IMR-90 (cell line): ENCODE results near the gene ROBO4.

Experiments used
- CTCF ChIP-seq: conservative IDR thresholded peaks from 2 replicates; pipeline ENCODE4 v1.5.1; 2012; ENCODE audit warnings: mild to moderate bottlenecking, low read depth, low read length, improper control_type of control experiment
- FOS ChIP-seq: fragments of 150-350 bp; IDR thresholded peaks from 2 replicates; pipeline ENCODE4 v1.6.1; 2016; ENCODE audit warnings: low read depth, low read length
- MAZ ChIP-seq: IDR thresholded peaks from 2 replicates; pipeline ENCODE4 v1.6.1; 2012; ENCODE audit warnings: low read depth, mild to moderate bottlenecking, low read length, improper control_type of control experiment, moderate library complexity, borderline replicate concordance
- POLR2A ChIP-seq: IDR thresholded peaks from 2 replicates; pipeline ENCODE4 v1.6.1; 2012; ENCODE audit warnings: mild to moderate bottlenecking, low read depth, low read length
- RAD21 ChIP-seq: IDR thresholded peaks from 2 replicates; pipeline ENCODE4 v1.6.1; 2012; ENCODE audit warnings: low read length, improper control_type of control experiment
- RFX5 ChIP-seq: IDR thresholded peaks from 2 replicates; pipeline ENCODE4 v1.8.0; 2012; ENCODE audit warnings: low read depth, mild to moderate bottlenecking, low read length, moderate library complexity
- USF2 ChIP-seq: fragments of 150-350 bp; IDR thresholded peaks from 2 replicates; pipeline ENCODE4 v1.6.1; 2017; ENCODE audit warnings: mild to moderate bottlenecking, antibody characterized with exemption, low read length, low read depth

GRCh38 chr11:124892146-124892545, 5.5 kb downstream of the ROBO4 start:
- no peak for TF ChIP-seq CTCF
- TF ChIP-seq MAZ = no peak
- TF ChIP-seq USF2 = no peak
- no peak for TF ChIP-seq FOS
- TF ChIP-seq RAD21 = no peak
- TF ChIP-seq RFX5 = no peak
- no peak for TF ChIP-seq POLR2A
